GM23338 (cell line): Measurements from ENCODE around the gene SLFN13. TPM values are rescaled to one million over a fixed set of nuclear protein-coding genes. Genes with fewer than 3 reads are reported as not detected.

Source experiments
- ATAC-seq: fragments of 200-7000 bp; cut with Tn5 transposase; 3 replicates; pipeline ENCODE4 v1.9.1; 2020
- DNase-seq: peaks from one replicate; pipeline ENCODE4 v3.0.0-alpha.2; 2015; ENCODE audit warnings: low spot score
- H2AFZ ChIP-seq: fragments of 200-600 bp; sonication (generic); 2 replicates; pipeline ENCODE4 v1.8.0; 2016; ENCODE audit warnings: antibody characterized with exemption, mild to moderate bottlenecking, moderate library complexity
- H3F3A ChIP-seq: fragments of 200-600 bp; sonication (generic); replicated peaks from 2 replicates; pipeline ENCODE4 v1.8.0; 2017; ENCODE audit warnings: antibody characterized with exemption, mixed run types, low read depth
- H3K27ac ChIP-seq: fragments of 200-600 bp; sonication (generic); 2 replicates; pipeline ENCODE4 v1.6.1; 2016; ENCODE audit warnings: low read depth
- H3K27me3 ChIP-seq: fragments of 200-600 bp; sonication (generic); 2 replicates; pipeline ENCODE4 v1.8.0; 2016; ENCODE audit warnings: mild to moderate bottlenecking, mixed run types, moderate library complexity; ENCODE audit not compliant: insufficient read depth
- H3K36me3 ChIP-seq: fragments of 200-600 bp; sonication (generic); 2 replicates; pipeline ENCODE4 v1.8.0; 2016; ENCODE audit warnings: mild to moderate bottlenecking; ENCODE audit not compliant: insufficient read depth
- H3K4me1 ChIP-seq: fragments of 200-600 bp; sonication (generic); 2 replicates; pipeline ENCODE4 v1.8.0; 2016; ENCODE audit warnings: mild to moderate bottlenecking, moderate library complexity; ENCODE audit not compliant: insufficient read depth
- H3K4me2 ChIP-seq: fragments of 200-600 bp; sonication (generic); 2 replicates; pipeline ENCODE4 v1.7.1; 2017; ENCODE audit warnings: mixed run types
- H3K4me3 ChIP-seq: fragments of 200-600 bp; sonication (generic); 2 replicates; pipeline ENCODE4 v1.6.1; 2016; ENCODE audit warnings: mixed run types
- H3K79me2 ChIP-seq: fragments of 200-600 bp; sonication (generic); replicated peaks from 2 replicates; pipeline ENCODE4 v1.8.0; 2017; ENCODE audit warnings: mild to moderate bottlenecking; ENCODE audit not compliant: insufficient read depth
- H3K9me2 ChIP-seq: fragments of 200-600 bp; sonication (generic); 2 replicates; pipeline ENCODE4 v1.8.0; 2017; ENCODE audit not compliant: insufficient read depth
- H4K20me1 ChIP-seq: fragments of 200-600 bp; sonication (generic); replicated peaks from 2 replicates; pipeline ENCODE4 v1.8.0; 2017; ENCODE audit warnings: mild to moderate bottlenecking; ENCODE audit not compliant: insufficient read depth
- H3K27ac Mint-ChIP-seq: 2 replicates; pipeline ENCODE4 v1.8.0; 2020; ENCODE audit warnings: inconsistent platforms, mild to moderate bottlenecking, moderate library complexity, mixed read lengths
- H3K27me3 Mint-ChIP-seq: 3 replicates; pipeline ENCODE4 v1.8.0; 2022; ENCODE audit warnings: low read depth, mild to moderate bottlenecking, moderate library complexity, mixed read lengths, inconsistent platforms; ENCODE audit not compliant: insufficient read depth, poor library complexity
- H3K36me3 Mint-ChIP-seq: 3 replicates; pipeline ENCODE4 v1.8.0; 2021; ENCODE audit warnings: low read depth, mild to moderate bottlenecking, inconsistent platforms, moderate library complexity, mixed read lengths
- H3K4me1 Mint-ChIP-seq: 3 replicates; pipeline ENCODE4 v1.8.0; 2020; ENCODE audit warnings: mild to moderate bottlenecking, inconsistent platforms, mixed read lengths
- H3K4me3 Mint-ChIP-seq: 3 replicates; pipeline ENCODE4 v1.8.0; 2021; ENCODE audit warnings: moderate library complexity, mild to moderate bottlenecking, inconsistent platforms, mixed read lengths
- H3K9me3 Mint-ChIP-seq: 3 replicates; pipeline ENCODE4 v1.8.0; 2020; ENCODE audit warnings: moderate library complexity, mild to moderate bottlenecking, inconsistent platforms, mixed read lengths
- CREB1 ChIP-seq: fragments of 250-450 bp; sonication (Bioruptor Pico); IDR thresholded peaks from 2 replicates; pipeline ENCODE4 v1.5.0; 2020; ENCODE audit warnings: low read depth, mild to moderate bottlenecking, moderate library complexity
- EZH2 ChIP-seq: fragments of 200-600 bp; sonication (generic); IDR thresholded peaks from one replicate; pipeline ENCODE4 v1.8.0; 2017; ENCODE audit warnings: antibody characterized with exemption, mild to moderate bottlenecking, low read depth; ENCODE audit not compliant: unreplicated experiment
- EZH2phosphoT487 ChIP-seq: fragments of 200-600 bp; sonication (generic); IDR thresholded peaks from one replicate; pipeline ENCODE4 v1.8.1; 2018; ENCODE audit warnings: antibody characterized with exemption; ENCODE audit not compliant: unreplicated experiment
- JUNB ChIP-seq: IDR thresholded peaks from one replicate; pipeline ENCODE4 v1.6.1; 2016; ENCODE audit warnings: antibody characterized with exemption; ENCODE audit not compliant: unreplicated experiment
- POLR2AphosphoS5 ChIP-seq: IDR thresholded peaks from 2 replicates; pipeline ENCODE4 v1.6.1; 2016; ENCODE audit warnings: antibody characterized with exemption, low read depth
- STAT1 ChIP-seq: IDR thresholded peaks from one replicate; pipeline ENCODE4 v1.6.1; 2016; ENCODE audit warnings: antibody characterized with exemption; ENCODE audit not compliant: unreplicated experiment
- ZNF114 ChIP-seq: fragments of 250-450 bp; sonication (Bioruptor Pico); IDR thresholded peaks from 2 replicates; pipeline ENCODE4 v1.5.0; 2020; ENCODE audit warnings: mild to moderate bottlenecking, moderate library complexity
- ZNF331 ChIP-seq: fragments of 250-450 bp; sonication (Bioruptor Pico); IDR thresholded peaks from 2 replicates; pipeline ENCODE4 v1.5.0; 2020; ENCODE audit warnings: low read depth, mild to moderate bottlenecking, moderate library complexity
- polyA plus RNA-seq: library from polyadenylated mRNA; unstranded; fragments of >200 nt; fragmentation: Nextera tagmentation; extraction: Ambion mirVana; gene quantifications from 2 replicates; pipeline ENCODE4 v1.2.1, GENCODE V29; 2016
- total RNA-seq: library from RNA; depleted of rRNA; stranded (reverse); fragments of >200 nt; shearing (Covaris generic); gene quantifications from 2 replicates; pipeline ENCODE4 v1.2.3, GENCODE V29; 2014
- TF ChIP-seq, protein P1 (sequence below): IDR thresholded peaks from one replicate; pipeline ENCODE4 v1.6.1; 2018; ENCODE audit warnings: antibody characterized with exemption; ENCODE audit not compliant: unreplicated experiment
- TF ChIP-seq, protein P2 (sequence below), 2 experiments: fragments of 200-600 bp in 1 of 2; sonication (generic) in 1 of 2; conservative IDR thresholded peaks; 2 replicates each; pipeline versions ENCODE4 v1.5.1 to v1.6.1; 2016 to 2017; ENCODE audit warnings: antibody characterized with exemption in 2 of 2, low read depth in 2 of 2, mild to moderate bottlenecking in 2 of 2, moderate library complexity in 1 of 2
- TF ChIP-seq, protein P3 (sequence below): IDR thresholded peaks from 2 replicates; pipeline ENCODE4 v1.6.1; 2016; ENCODE audit warnings: antibody characterized with exemption

Gene SLFN13
- total and polyA plus RNA-seq, 2 experiments from 2014 or later, result 1.0 to 3.1 TPM

DNA sequence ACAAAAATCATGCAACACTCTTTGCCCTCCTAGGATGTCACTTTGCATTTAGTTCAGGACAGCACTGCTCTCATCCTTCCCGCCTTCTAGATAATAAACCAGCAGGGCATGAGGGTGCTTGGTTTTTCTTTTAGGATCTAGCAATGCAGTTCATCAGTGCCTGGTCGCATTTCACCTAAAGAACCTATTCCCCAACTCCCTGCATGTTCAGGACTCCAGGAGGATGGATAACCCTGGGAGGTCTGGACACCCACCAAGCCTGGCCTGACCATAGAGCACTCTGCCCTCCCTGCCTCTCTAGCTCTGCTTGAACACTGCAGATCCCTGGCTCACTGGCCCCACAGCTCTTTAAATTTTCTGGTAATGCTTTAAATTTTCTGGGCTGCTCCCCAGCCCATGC lies 18.9 kb downstream of the SLFN13 start (continued):
- no peak for TF ChIP-seq CREB1 (CRISPR knock-in tag)
- TF ChIP-seq, protein P1, sequence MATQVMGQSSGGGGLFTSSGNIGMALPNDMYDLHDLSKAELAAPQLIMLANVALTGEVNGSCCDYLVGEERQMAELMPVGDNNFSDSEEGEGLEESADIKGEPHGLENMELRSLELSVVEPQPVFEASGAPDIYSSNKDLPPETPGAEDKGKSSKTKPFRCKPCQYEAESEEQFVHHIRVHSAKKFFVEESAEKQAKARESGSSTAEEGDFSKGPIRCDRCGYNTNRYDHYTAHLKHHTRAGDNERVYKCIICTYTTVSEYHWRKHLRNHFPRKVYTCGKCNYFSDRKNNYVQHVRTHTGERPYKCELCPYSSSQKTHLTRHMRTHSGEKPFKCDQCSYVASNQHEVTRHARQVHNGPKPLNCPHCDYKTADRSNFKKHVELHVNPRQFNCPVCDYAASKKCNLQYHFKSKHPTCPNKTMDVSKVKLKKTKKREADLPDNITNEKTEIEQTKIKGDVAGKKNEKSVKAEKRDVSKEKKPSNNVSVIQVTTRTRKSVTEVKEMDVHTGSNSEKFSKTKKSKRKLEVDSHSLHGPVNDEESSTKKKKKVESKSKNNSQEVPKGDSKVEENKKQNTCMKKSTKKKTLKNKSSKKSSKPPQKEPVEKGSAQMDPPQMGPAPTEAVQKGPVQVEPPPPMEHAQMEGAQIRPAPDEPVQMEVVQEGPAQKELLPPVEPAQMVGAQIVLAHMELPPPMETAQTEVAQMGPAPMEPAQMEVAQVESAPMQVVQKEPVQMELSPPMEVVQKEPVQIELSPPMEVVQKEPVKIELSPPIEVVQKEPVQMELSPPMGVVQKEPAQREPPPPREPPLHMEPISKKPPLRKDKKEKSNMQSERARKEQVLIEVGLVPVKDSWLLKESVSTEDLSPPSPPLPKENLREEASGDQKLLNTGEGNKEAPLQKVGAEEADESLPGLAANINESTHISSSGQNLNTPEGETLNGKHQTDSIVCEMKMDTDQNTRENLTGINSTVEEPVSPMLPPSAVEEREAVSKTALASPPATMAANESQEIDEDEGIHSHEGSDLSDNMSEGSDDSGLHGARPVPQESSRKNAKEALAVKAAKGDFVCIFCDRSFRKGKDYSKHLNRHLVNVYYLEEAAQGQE, result no peak
- no peak for TF ChIP-seq STAT1
- TF ChIP-seq, protein P2, sequence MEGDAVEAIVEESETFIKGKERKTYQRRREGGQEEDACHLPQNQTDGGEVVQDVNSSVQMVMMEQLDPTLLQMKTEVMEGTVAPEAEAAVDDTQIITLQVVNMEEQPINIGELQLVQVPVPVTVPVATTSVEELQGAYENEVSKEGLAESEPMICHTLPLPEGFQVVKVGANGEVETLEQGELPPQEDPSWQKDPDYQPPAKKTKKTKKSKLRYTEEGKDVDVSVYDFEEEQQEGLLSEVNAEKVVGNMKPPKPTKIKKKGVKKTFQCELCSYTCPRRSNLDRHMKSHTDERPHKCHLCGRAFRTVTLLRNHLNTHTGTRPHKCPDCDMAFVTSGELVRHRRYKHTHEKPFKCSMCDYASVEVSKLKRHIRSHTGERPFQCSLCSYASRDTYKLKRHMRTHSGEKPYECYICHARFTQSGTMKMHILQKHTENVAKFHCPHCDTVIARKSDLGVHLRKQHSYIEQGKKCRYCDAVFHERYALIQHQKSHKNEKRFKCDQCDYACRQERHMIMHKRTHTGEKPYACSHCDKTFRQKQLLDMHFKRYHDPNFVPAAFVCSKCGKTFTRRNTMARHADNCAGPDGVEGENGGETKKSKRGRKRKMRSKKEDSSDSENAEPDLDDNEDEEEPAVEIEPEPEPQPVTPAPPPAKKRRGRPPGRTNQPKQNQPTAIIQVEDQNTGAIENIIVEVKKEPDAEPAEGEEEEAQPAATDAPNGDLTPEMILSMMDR (conservative IDR thresholded peaks at IDR 0.05; ENCODE audit: low read depth in 2 of 2), result no peak
- TF ChIP-seq JUNB, result no peak
- TF ChIP-seq, protein P3, sequence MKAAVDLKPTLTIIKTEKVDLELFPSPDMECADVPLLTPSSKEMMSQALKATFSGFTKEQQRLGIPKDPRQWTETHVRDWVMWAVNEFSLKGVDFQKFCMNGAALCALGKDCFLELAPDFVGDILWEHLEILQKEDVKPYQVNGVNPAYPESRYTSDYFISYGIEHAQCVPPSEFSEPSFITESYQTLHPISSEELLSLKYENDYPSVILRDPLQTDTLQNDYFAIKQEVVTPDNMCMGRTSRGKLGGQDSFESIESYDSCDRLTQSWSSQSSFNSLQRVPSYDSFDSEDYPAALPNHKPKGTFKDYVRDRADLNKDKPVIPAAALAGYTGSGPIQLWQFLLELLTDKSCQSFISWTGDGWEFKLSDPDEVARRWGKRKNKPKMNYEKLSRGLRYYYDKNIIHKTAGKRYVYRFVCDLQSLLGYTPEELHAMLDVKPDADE, result no peak
- TF ChIP-seq POLR2AphosphoS5, result no peak
- TF ChIP-seq EZH2, result no peak

DNA sequence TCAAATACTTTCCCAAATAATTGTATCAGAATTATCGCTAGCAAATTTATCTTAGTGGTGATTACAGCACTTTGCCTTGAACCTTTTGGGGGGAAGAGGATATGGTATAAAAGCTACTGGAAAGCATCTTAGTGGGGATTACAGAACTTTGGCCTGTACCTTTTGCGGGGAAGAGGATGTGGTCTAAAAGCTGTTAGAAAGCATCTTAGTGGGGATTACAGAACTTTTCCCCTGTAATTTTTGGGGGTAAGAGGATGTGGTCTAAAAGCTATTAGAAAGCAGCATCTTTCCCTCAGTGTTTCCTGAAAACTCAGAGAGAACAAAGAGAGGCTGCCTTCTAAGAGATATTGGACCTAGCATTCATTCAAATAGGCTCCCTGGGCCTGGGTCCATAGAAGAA lies 20.3 kb downstream of the SLFN13 start:
- Histone ChIP-seq H3K79me2 (no peaks in the 10 kb centered on the region; the same call in 1 of the 2 replicates), H3K4me1 (peaks cover 23% of the 10 kb centered on the region), H2AFZ (no peak overlapping the region), H3K4me2 (no peak overlapping the region), H3K9me2 (no peaks in the 10 kb centered on the region), H3K27me3 (peaks cover 48% of the 10 kb centered on the region), H3K4me3 (no peak overlapping the region), H4K20me1 (peaks cover 8% of the 10 kb centered on the region), H3K36me3 (no peaks in the 10 kb centered on the region), H3K27ac (no peak overlapping the region), H3F3A (no peaks in the 10 kb centered on the region)
- ATAC-seq (no peak), DNase-seq (no peak)
- Mint-ChIP-seq H3K27ac (no peak overlapping the region), H3K27me3 (peaks cover 23% of the 10 kb centered on the region), H3K4me1 (peaks cover 49% of the 10 kb centered on the region), H3K9me3 (no peaks in the 10 kb centered on the region), H3K36me3 (no peaks in the 10 kb centered on the region), H3K4me3 (no peak overlapping the region)
- TF ChIP-seq EZH2phosphoT487, result no peak
- no peak for TF ChIP-seq ZNF114 (CRISPR knock-in tag)
- TF ChIP-seq, protein P3, result no peak
- TF ChIP-seq STAT1, result no peak
- TF ChIP-seq POLR2AphosphoS5, result no peak
- TF ChIP-seq EZH2, result no peak
- TF ChIP-seq, protein P1, result no peak
- no peak for TF ChIP-seq ZNF331 (CRISPR knock-in tag)
- TF ChIP-seq, protein P2 (conservative IDR thresholded peaks at IDR 0.05; ENCODE audit: low read depth in 2 of 2), result no peak
